ENCODE measurements around the gene C2orf81.
"Not testable (repeated sequence)": the region's sequence is repeated elsewhere in the genome, so short reads cannot be mapped to it uniquely, and the experiment has no call there.

The C2orf81 gene

GRCh38 chr2:74442483-74443297, 21.3 kb upstream of the C2orf81 start:
- DNase-seq: not testable (repeated sequence)

GRCh38 chr2:74441690-74442482, 20.5 kb upstream of the C2orf81 start, which contains the start of gene RTKN:
TSS of gene RTKN (minus strand) at chr2:74441937. CDS start at chr2:74441816, 121 bp downstream.
- no peak for DNase-seq

- DNase-seq: no peak
Observed at GRCh38 chr2:74441170-74441689, 19.8 kb upstream of the C2orf81 start.

- DNase-seq: no peak
Observed at GRCh38 chr2:74440378-74441169, 19.2 kb upstream of the C2orf81 start.

- no peak for DNase-seq
Observed at GRCh38 chr2:74439803-74440377, 18.5 kb upstream of the C2orf81 start.

GRCh38 chr2:74439373-74439772, 18.0 kb upstream of the C2orf81 start:
- no peak for DNase-seq

GRCh38 chr2:74438248-74438647, 16.8 kb upstream of the C2orf81 start:
- no peak for DNase-seq

- no peak for DNase-seq
Observed at GRCh38 chr2:74436848-74437695, 15.7 kb upstream of the C2orf81 start.

GRCh38 chr2:74436111-74436805, 14.8 kb upstream of the C2orf81 start:
- no peak for DNase-seq

GRCh38 chr2:74430502-74430901, 9.1 kb upstream of the C2orf81 start:
- DNase-seq: no peak

GRCh38 chr2:74429487-74430451, 8.3 kb upstream of the C2orf81 start:
- DNase-seq: no peak

- no peak for DNase-seq
Observed at GRCh38 chr2:74428675-74429074, 7.3 kb upstream of the C2orf81 start.

- DNase-seq: no peak
Observed at GRCh38 chr2:74427551-74427950, 6.1 kb upstream of the C2orf81 start.

- DNase-seq: no peak
Observed at GRCh38 chr2:74426181-74426758, 4.9 kb upstream of the C2orf81 start.

GRCh38 chr2:74425523-74425922, 4.1 kb upstream of the C2orf81 start:
- DNase-seq: no peak

GRCh38 chr2:74424995-74425406, 3.6 kb upstream of the C2orf81 start:
- DNase-seq: no peak

- no peak for DNase-seq
Observed at GRCh38 chr2:74424139-74424992, 2.9 kb upstream of the C2orf81 start.
